K562 (cell line): ENCODE data around the gene PTPRM. TPM values are rescaled to one million over a fixed set of nuclear protein-coding genes. Genes with fewer than 3 reads are reported as not detected.

Experiments used
- ATAC-seq: fragments of 200-7000 bp; cut with Tn5 transposase; 3 replicates; pipeline ENCODE4 v1.9.1; 2020; ENCODE audit warnings: moderate library complexity
- BruUV-seq: library from RNA; stranded (reverse); fragments of 400-500 nt; replicated peaks from 2 replicates; lab custom pipeline; 2021; lab: Mats Ljungman, UMichigan
- CTCF ChIA-PET: fragments of 300-600 bp; formaldehyde crosslinking; extraction: SDS; loops from one replicate; lab custom pipeline; 2021; ENCODE audit warnings: low intra/inter-chr PET ratio; lab: Yijun Ruan, JAX
- POLR2A ChIA-PET: fragments of 300-600, 350-650 bp; sonication (Branson Sonifier 250); formaldehyde crosslinking; extraction: SDS; loops from one replicate; lab custom pipeline; 2021; ENCODE audit warnings: antibody characterized with exemption, inconsistent platforms; lab: Yijun Ruan, JAX
- DNase-seq, 4 experiments: peaks; one replicate each; pipeline versions ENCODE4 v3.0.0 to v3.0.0-alpha.2; 2011 to 2018; ENCODE audit warnings: low spot score in 3 of 4, mixed read lengths in 3 of 4; ENCODE audit errors: extremely low read depth in 1 of 4
- FAIRE-seq: peaks from 2 replicates; lab custom pipeline; 2011; peaks lifted over from hg19 to GRCh38; lab: Jason Lieb, UNC
- H2AFZ ChIP-seq: 2 replicates; pipeline ENCODE4 v1.6.0; 2011; ENCODE audit warnings: low read depth, low read length, control low read depth, inconsistent platforms
- H3K27ac ChIP-seq: fragments of 200-600 bp; 3 replicates; pipeline ENCODE4 v1.8.0; 2011; ENCODE audit warnings: low read depth, mild to moderate bottlenecking, control low read depth, inconsistent platforms, low read length, moderate library complexity, mixed read lengths; ENCODE audit errors: extremely low read depth
- H3K27me3 ChIP-seq, 2 experiments: fragments of 300-600 bp in 1 of 2; 2 replicates in 1 of 2; 3 replicates in 1 of 2; pipeline versions ENCODE4 v1.6.0 to v1.8.0; 2011; ENCODE audit warnings: inconsistent platforms in 2 of 2, low read length in 2 of 2, mild to moderate bottlenecking in 1 of 2, mixed read lengths in 1 of 2, moderate library complexity in 1 of 2; ENCODE audit not compliant: control insufficient read depth in 2 of 2, insufficient read depth in 2 of 2
- H3K36me3 ChIP-seq: fragments of 300-600 bp; 3 replicates; pipeline ENCODE4 v1.8.0; 2011; ENCODE audit warnings: mild to moderate bottlenecking, low read length, inconsistent platforms; ENCODE audit not compliant: control insufficient read depth, insufficient read depth
- H3K4me1 ChIP-seq, 2 experiments: fragments of 200-600 bp in 1 of 2; replicated peaks in 1 of 2; 2 replicates in 1 of 2; 3 replicates in 1 of 2; pipeline versions ENCODE4 v1.5.1 to v1.8.0; 2011; ENCODE audit warnings: inconsistent platforms in 2 of 2, low read length in 2 of 2, mild to moderate bottlenecking in 1 of 2, mixed read lengths in 1 of 2, moderate library complexity in 1 of 2; ENCODE audit not compliant: control insufficient read depth in 2 of 2, insufficient read depth in 2 of 2
- H3K4me2 ChIP-seq: 2 replicates; pipeline ENCODE4 v1.6.1; 2011; ENCODE audit warnings: low read length, control low read depth, inconsistent platforms, mixed read lengths; ENCODE audit not compliant: insufficient read depth
- H3K4me3 ChIP-seq: fragments of 200-600 bp; sonication (generic), shearing (Covaris generic); 2 replicates; pipeline ENCODE4 v1.5.1; 2016; ENCODE audit warnings: control low read depth, inconsistent platforms
- H3K79me2 ChIP-seq: fragments of 200-600 bp; 3 replicates; pipeline ENCODE4 v1.8.0; 2011; ENCODE audit warnings: low read length, inconsistent platforms; ENCODE audit not compliant: control insufficient read depth, insufficient read depth
- H3K9ac ChIP-seq, 2 experiments: 2 replicates each; pipeline versions ENCODE4 v1.6.0 to v1.6.1; 2011; ENCODE audit warnings: low read depth in 2 of 2, low read length in 2 of 2, control low read depth in 1 of 2, inconsistent platforms in 1 of 2, mild to moderate bottlenecking in 1 of 2, mixed read lengths in 1 of 2; ENCODE audit not compliant: insufficient read depth in 1 of 2
- H3K9me1 ChIP-seq: one replicate; pipeline ENCODE4 v1.6.0; 2011; ENCODE audit warnings: inconsistent platforms, mild to moderate bottlenecking, low read length, moderate library complexity; ENCODE audit not compliant: control insufficient read depth, insufficient read depth
- H3K9me3 ChIP-seq: replicated peaks from 2 replicates; pipeline ENCODE4 v1.5.1; 2011; ENCODE audit warnings: low read depth, low read length, inconsistent platforms; ENCODE audit not compliant: control insufficient read depth, insufficient read depth
- H4K20me1 ChIP-seq: replicated peaks from 2 replicates; pipeline ENCODE4 v1.6.1; 2011; ENCODE audit warnings: low read length, inconsistent platforms, mixed read lengths; ENCODE audit not compliant: control insufficient read depth, insufficient read depth
- AFF4 ChIP-seq: sonication (generic); formaldehyde crosslinking; IDR thresholded peaks from 2 replicates; pipeline ENCODE4 v1.8.0; 2023; ENCODE audit warnings: mild to moderate bottlenecking, missing genetic modification reagents
- DEAF1 ChIP-seq: fragments of 450-650 bp; formaldehyde crosslinking; IDR thresholded peaks from 2 replicates; pipeline ENCODE4 v1.4.0; 2020; ENCODE audit warnings: mild to moderate bottlenecking, moderate library complexity
- HNRNPK ChIP-seq: fragments of 200-400 bp; formaldehyde crosslinking; IDR thresholded peaks from one replicate; pipeline ENCODE4 v1.6.1; 2018; ENCODE audit warnings: mild to moderate bottlenecking, low read depth, low read length; ENCODE audit not compliant: poor library complexity, severe bottlenecking
- PRMT5 ChIP-seq: sonication (generic); formaldehyde crosslinking; IDR thresholded peaks from 2 replicates; pipeline ENCODE4 v1.5.0; 2020; ENCODE audit warnings: missing genetic modification reagents
- SNRNP70 ChIP-seq: fragments of 200-400 bp; formaldehyde crosslinking; optimal IDR thresholded peaks from 2 replicates; pipeline ENCODE3; 2017; ENCODE audit warnings: low read depth, low read length
- XRCC4 ChIP-seq: IDR thresholded peaks from one replicate; pipeline ENCODE4 v1.6.1; 2011; ENCODE audit not compliant: insufficient read depth, insufficient read length; ENCODE audit errors: extremely low read depth
- ZBTB17 ChIP-seq: fragments of 450-650 bp; formaldehyde crosslinking; IDR thresholded peaks from 2 replicates; pipeline ENCODE4 v1.4.0; 2020; ENCODE audit warnings: mild to moderate bottlenecking
- WGBS: fragments of 100-300 bp; shearing (Covaris generic); methylation state at CpG from one replicate; pipeline ENCODE4 v1.1.6; 2016; ENCODE audit warnings: low coverage, mixed read lengths; ENCODE audit not compliant: insufficient coverage; ENCODE audit errors: missing lambda C conversion rate; 5-methylcytosine and 5-hydroxymethylcytosine counted together
- in situ Hi-C: fragments of 300-500 bp; cut with MboI; formaldehyde crosslinking; loops from 4 replicates; pipeline ENCODE4 v1.15.0; 2018; ENCODE audit warnings: inconsistent platforms, mixed read lengths
- intact Hi-C: fragments of 100-400 bp; cut with micrococcal nuclease; formaldehyde crosslinking; loops from 2 replicates; pipeline ENCODE4 v1.14.2; 2022
- polyA plus RNA-seq, 8 experiments: library from polyadenylated mRNA; depleted of rRNA in 4 of 8; stranded (reverse) in 5 of 8; unstranded in 3 of 8; fragments of >200 nt; fragmentation: Nextera tagmentation in 2 of 8; fragmentation: Illumina TruSeq in 1 of 8; extraction: Ambion mirVana in 2 of 8; extraction: Trizol in 1 of 8; gene quantifications; 2 replicates each; pipeline versions ENCODE4 v1.2.1 to v1.2.3, GENCODE V29; 2011 to 2014; ENCODE audit warnings: inconsistent platforms in 1 of 8, missing spikeins in 1 of 8
- total RNA-seq, 7 experiments: library from RNA; depleted of rRNA in 6 of 7; stranded (reverse); fragments of >200 nt in 6 of 7; fragmentation: Illumina TruSeq in 2 of 7; extraction: Trizol in 2 of 7; gene quantifications; 2 replicates each; pipeline versions ENCODE4 v1.2.1 to v1.2.3, GENCODE V29; 2011 to 2021; ENCODE audit warnings: low replicate concordance in 1 of 7
- TF ChIP-seq, protein P1 (sequence below): fragments of 450-650 bp; IDR thresholded peaks from 2 replicates; pipeline ENCODE4 v1.6.1; 2017; ENCODE audit warnings: antibody characterized with exemption
- TF ChIP-seq, protein P2 (sequence below): sonication (generic); formaldehyde crosslinking; IDR thresholded peaks from 2 replicates; pipeline ENCODE4 v1.8.0; 2022; ENCODE audit warnings: missing genetic modification reagents, mild to moderate bottlenecking, borderline replicate concordance
- TF ChIP-seq, protein P3 (sequence below): fragments of 450-650 bp; IDR thresholded peaks from 2 replicates; pipeline ENCODE4 v1.6.1; 2016; ENCODE audit warnings: antibody characterized with exemption

PTPRM gene
- total and polyA plus RNA-seq, 9 of the 15 experiments (the other 6 are each of a cell fraction or from before 2014, with no cell fraction given) = 0.03 to 0.16 (median 0.08) TPM; not detected in 3

- H3K27ac ChIP-seq = no peak overlapping the region
- in situ Hi-C loops = no loop called here
- TF ChIP-seq XRCC4 (no peak), SNRNP70 (no peak), PRMT5 (CRISPR knock-in tag) (no peak), DEAF1 (CRISPR knock-in tag) (no peak), ZBTB17 (CRISPR knock-in tag) (no peak), HNRNPK (no peak), AFF4 (CRISPR knock-in tag) (no peak)
- TF ChIP-seq, protein P1, sequence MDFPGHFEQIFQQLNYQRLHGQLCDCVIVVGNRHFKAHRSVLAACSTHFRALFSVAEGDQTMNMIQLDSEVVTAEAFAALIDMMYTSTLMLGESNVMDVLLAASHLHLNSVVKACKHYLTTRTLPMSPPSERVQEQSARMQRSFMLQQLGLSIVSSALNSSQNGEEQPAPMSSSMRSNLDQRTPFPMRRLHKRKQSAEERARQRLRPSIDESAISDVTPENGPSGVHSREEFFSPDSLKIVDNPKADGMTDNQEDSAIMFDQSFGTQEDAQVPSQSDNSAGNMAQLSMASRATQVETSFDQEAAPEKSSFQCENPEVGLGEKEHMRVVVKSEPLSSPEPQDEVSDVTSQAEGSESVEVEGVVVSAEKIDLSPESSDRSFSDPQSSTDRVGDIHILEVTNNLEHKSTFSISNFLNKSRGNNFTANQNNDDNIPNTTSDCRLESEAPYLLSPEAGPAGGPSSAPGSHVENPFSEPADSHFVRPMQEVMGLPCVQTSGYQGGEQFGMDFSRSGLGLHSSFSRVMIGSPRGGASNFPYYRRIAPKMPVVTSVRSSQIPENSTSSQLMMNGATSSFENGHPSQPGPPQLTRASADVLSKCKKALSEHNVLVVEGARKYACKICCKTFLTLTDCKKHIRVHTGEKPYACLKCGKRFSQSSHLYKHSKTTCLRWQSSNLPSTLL = no peak
- TF ChIP-seq, protein P2, sequence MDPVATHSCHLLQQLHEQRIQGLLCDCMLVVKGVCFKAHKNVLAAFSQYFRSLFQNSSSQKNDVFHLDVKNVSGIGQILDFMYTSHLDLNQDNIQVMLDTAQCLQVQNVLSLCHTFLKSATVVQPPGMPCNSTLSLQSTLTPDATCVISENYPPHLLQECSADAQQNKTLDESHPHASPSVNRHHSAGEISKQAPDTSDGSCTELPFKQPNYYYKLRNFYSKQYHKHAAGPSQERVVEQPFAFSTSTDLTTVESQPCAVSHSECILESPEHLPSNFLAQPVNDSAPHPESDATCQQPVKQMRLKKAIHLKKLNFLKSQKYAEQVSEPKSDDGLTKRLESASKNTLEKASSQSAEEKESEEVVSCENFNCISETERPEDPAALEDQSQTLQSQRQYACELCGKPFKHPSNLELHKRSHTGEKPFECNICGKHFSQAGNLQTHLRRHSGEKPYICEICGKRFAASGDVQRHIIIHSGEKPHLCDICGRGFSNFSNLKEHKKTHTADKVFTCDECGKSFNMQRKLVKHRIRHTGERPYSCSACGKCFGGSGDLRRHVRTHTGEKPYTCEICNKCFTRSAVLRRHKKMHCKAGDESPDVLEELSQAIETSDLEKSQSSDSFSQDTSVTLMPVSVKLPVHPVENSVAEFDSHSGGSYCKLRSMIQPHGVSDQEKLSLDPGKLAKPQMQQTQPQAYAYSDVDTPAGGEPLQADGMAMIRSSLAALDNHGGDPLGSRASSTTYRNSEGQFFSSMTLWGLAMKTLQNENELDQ (CRISPR knock-in tag) = no peak
- TF ChIP-seq, protein P3, sequence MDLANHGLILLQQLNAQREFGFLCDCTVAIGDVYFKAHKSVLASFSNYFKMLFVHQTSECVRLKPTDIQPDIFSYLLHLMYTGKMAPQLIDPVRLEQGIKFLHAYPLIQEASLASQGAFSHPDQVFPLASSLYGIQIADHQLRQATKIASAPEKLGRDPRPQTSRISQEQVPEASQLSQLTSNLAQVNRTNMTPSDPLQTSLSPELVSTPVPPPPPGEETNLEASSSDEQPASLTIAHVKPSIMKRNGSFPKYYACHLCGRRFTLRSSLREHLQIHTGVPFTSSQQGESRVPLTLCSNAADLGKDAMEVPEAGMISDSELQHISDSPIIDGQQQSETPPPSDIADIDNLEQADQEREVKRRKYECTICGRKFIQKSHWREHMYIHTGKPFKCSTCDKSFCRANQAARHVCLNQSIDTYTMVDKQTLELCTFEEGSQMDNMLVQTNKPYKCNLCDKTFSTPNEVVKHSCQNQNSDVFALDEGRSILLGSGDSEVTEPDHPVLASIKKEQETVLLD = no peak
- TF ChIP-seq, all 486 proteins: peak for 0
- CTCF ChIA-PET = no interaction called here
- Histone ChIP-seq H3K79me2 (no peaks in the 10 kb centered on the region), H2AFZ (no peak overlapping the region), H3K9me3 (no peaks in the 10 kb centered on the region), H3K36me3 (no peaks in the 10 kb centered on the region), H4K20me1 (0 out of 2 replicates have a peak, but pooled peaks cover 4% of the 10 kb centered on the region), H3K27me3 (peaks cover 12 to 36% of the 10 kb centered on the region in 2 experiments; a peak in 4 of 5 replicates), H3K4me3 (no peak overlapping the region), H3K9ac (no peak overlapping the region), H3K9me1 (no peaks in the 10 kb centered on the region), H3K4me1 (no peaks in the 10 kb centered on the region), H3K4me2 (no peak overlapping the region)
- DNase-seq (no peak), FAIRE-seq (no peak), ATAC-seq (no peak)
- WGBS = 0% methylated on average over 7 of the region's 7 CpGs
- POLR2A ChIA-PET = interaction anchor here (0.7 to 1.0 kb wide), 2 partner anchors 112 to 1022 kb away, joined by 3 to 4 read pairs; no protein-coding TSS in a partner anchor
- no TSS peak for BruUV-seq
- intact Hi-C loops = no loop called here
These were observed 829.1 kb downstream of the PTPRM start for GRCh38 chr18:8396254-8396653.
